ENCODE measurements around the gene HCRT. TPM values are rescaled to one million over a fixed set of nuclear protein-coding genes. Genes with fewer than 3 reads are reported as not detected.

The HCRT gene
- total RNA-seq, 5 donors from 2014 or later (not counting 1 experiment from before 2014, with no cell fraction given): not detected

DNA sequence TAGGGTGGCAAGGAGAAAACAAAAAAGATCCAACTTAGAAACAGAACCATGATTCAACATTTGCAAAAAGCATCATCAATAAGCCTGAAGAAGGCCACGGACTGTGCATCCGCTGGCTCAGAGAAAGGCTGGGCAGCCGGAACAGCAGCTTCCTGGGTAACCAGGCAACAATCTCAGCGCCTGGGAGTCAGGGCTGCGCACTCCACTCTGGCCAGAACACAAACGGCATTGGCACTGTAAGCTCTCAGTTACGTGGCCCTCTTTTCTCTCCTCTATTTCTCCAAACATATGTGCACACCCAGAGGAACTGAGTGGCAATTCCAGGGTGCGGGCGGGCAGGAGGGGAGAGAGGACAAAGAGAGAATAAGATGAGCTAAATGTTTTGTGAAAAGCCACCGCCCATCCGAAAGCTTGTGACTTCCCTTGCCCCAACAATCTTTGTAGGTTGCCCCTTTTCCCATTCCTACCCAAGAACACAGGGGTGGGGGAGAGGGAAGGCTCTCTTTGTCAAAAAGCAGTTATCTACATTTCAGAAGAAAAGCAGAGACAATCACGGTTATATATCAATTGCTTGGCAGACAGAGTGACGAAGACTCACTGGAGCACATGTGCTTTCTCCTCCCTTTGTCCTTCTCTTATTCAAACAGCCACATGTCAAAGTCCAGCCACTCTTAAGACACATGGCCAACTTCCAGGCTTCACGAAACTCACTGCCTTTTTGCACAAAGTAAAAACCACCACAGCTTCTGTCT lies 15.6 kb upstream of the HCRT start:
- no peaks in the 10 kb centered on the region for H3K27me3 Mint-ChIP-seq
- POLR2A ChIA-PET: interaction anchor here (0.6 to 1.2 kb wide), 3 partner anchors 12 to 43 kb away, joined by 3 read pairs; no protein-coding TSS in a partner anchor
- 94% methylated on average over 9 of the region's 14 CpGs for WGBS (ENCODE audit: insufficient coverage)

DNA sequence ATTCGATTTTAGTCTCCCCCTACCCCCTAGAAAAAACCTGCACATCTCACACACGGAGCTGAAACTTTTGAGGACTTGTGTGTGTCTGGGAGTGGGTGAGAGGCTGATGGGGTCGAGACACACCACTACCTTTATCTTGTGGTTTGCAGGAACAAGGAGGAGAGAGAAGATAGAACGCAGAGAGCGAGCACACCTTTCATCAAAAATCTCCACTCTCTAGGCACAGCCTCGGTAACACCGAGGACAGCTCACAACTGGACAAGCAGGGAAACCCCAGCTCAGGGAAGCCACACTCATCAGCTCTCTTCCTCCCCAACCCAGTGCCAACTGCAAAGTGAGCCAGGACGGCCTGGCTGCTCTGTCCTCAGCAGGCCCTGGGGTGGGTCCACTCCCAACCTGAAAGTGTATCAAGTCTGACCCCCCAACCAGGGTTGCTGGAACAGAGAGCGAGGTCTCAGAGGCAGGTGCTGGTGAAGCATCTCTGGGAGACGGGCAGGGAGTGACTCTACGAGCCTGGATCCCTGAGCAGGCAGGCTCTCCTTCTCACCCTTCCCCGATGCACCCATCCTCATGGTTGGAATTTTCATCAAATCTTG lies 14.3 kb upstream of the HCRT start:
- ChIA-PET CTCF (no interaction called here), POLR2A (interaction anchor here in 1 of 2 donors (0.5 kb wide), 1 partner anchor 12 kb away, joined by 5 read pairs; no protein-coding TSS in a partner anchor)
- Mint-ChIP-seq H3K27ac (peak overlapping the region; percentile 52 to 59), H3K36me3 (peaks cover 36% of the 10 kb centered on the region), H3K9me3 (no peaks in the 10 kb centered on the region), H3K4me3 (no peak overlapping the region), H3K27me3 (no peaks in the 10 kb centered on the region), H3K4me1 (peaks cover 8 to 13% (median 10%) of the 10 kb centered on the region in 3 donors)
- no peak for DNase-seq
- ATAC-seq (replicated peaks in 1 of 4): peak in 1 of 4 experiments; percentile 23
- Histone ChIP-seq H3K4me3 (ENCODE audit: control insufficient read depth in 1 of 2, extremely low read depth in 1 of 2, low read length in 1 of 2) (no peak overlapping the region), H3K27ac (ENCODE audit: low read length) (no peak overlapping the region), H3K36me3 (ENCODE audit: control insufficient read depth in 2 of 2, extremely low read depth in 1 of 2, insufficient read depth in 1 of 2, low read length in 1 of 2) (peaks cover 2 to 49% of the 10 kb centered on the region in 2 donors), H3K4me1 (ENCODE audit: control insufficient read depth in 1 of 2, extremely low read depth in 1 of 2, insufficient read depth in 2 of 2, low read length in 2 of 2) (peaks cover under 1 to 3% of the 10 kb centered on the region in 2 experiments), H3K9me3 (no peaks in the 10 kb centered on the region), H3K27me3 (replicated peaks in 1 of 2; ENCODE audit: control insufficient read depth in 2 of 2, extremely low read depth in 1 of 2, insufficient read depth in 2 of 2, low read length in 1 of 2) (no peaks in the 10 kb centered on the region)
- WGBS (ENCODE audit: insufficient coverage): 60% methylated on average over 2 of the region's 12 CpGs

More for the DNA sequence above, 15.6 kb upstream of the HCRT start:
- peak overlapping the region in 1 of 2 donors; percentile 22 for H3K27ac Mint-ChIP-seq
- H3K36me3 Mint-ChIP-seq: peaks cover 46% of the 10 kb centered on the region
- H3K9me3 ChIP-seq: no peaks in the 10 kb centered on the region
- H3K27me3 ChIP-seq (replicated peaks in 1 of 2; ENCODE audit: control insufficient read depth in 2 of 2, extremely low read depth in 1 of 2, insufficient read depth in 2 of 2, low read length in 1 of 2): no peaks in the 10 kb centered on the region
- ATAC-seq (replicated peaks in 1 of 4): no peak
- H3K4me1 ChIP-seq (ENCODE audit: control insufficient read depth in 1 of 2, extremely low read depth in 1 of 2, insufficient read depth in 2 of 2, low read length in 2 of 2): no peaks in the 10 kb centered on the region
- peaks cover 2 to 62% of the 10 kb centered on the region in 2 donors for H3K36me3 ChIP-seq (ENCODE audit: control insufficient read depth in 2 of 2, extremely low read depth in 1 of 2, insufficient read depth in 1 of 2, low read length in 1 of 2)
- peaks cover 2 to 11% (median 8%) of the 10 kb centered on the region in 3 donors for H3K4me1 Mint-ChIP-seq
- no peak overlapping the region for H3K4me3 Mint-ChIP-seq
- CTCF ChIA-PET: no interaction called here
- H3K4me3 ChIP-seq (ENCODE audit: control insufficient read depth in 1 of 2, extremely low read depth in 1 of 2, low read length in 1 of 2): no peak overlapping the region
- no peak overlapping the region for H3K27ac ChIP-seq (ENCODE audit: low read length)
- H3K9me3 Mint-ChIP-seq: no peaks in the 10 kb centered on the region
- DNase-seq: no peak

DNA sequence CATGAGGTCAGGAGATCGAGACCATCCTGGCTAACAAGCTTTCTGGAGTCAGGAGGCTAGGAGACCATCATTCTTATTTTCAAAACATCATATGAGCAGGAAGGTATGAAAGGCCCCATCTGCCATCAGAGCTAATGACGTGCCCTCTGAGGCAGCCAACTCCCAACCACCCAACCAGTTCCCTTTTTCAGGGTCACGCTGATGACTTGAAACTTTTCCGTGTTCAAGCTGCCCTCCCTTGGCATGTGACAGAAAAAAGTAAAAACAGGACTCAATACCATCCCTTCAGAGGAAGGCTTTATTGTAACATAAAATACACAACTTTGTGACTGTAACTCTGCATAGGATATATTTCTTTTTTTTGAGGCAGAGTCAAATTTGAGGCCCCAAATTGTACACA lies 13.6 kb upstream of the HCRT start:
- Mint-ChIP-seq H3K4me3 (no peak overlapping the region), H3K4me1 (peaks cover 13 to 19% (median 17%) of the 10 kb centered on the region in 3 donors), H3K36me3 (peaks cover 31% of the 10 kb centered on the region), H3K9me3 (no peaks in the 10 kb centered on the region), H3K27me3 (no peaks in the 10 kb centered on the region), H3K27ac (peak overlapping the region in 1 of 2 donors; percentile 40)
- Histone ChIP-seq H3K27me3 (replicated peaks in 1 of 2; ENCODE audit: control insufficient read depth in 2 of 2, extremely low read depth in 1 of 2, insufficient read depth in 2 of 2, low read length in 1 of 2) (no peaks in the 10 kb centered on the region), H3K4me1 (ENCODE audit: control insufficient read depth in 1 of 2, extremely low read depth in 1 of 2, insufficient read depth in 2 of 2, low read length in 2 of 2) (peaks cover 2 to 10% of the 10 kb centered on the region in 2 experiments), H3K9me3 (no peaks in the 10 kb centered on the region), H3K36me3 (ENCODE audit: control insufficient read depth in 2 of 2, extremely low read depth in 1 of 2, insufficient read depth in 1 of 2, low read length in 1 of 2) (peaks cover 0 to 42% of the 10 kb centered on the region in 2 donors), H3K4me3 (ENCODE audit: control insufficient read depth in 1 of 2, extremely low read depth in 1 of 2, low read length in 1 of 2) (no peak overlapping the region), H3K27ac (ENCODE audit: low read length) (no peak overlapping the region)
- DNase-seq (peak in 1 of 35 experiments; percentile 42), ATAC-seq (replicated peaks in 1 of 4) (no peak)
- 60% methylated on average over 1 of the region's 4 CpGs for WGBS (ENCODE audit: insufficient coverage)
- ChIA-PET POLR2A (interaction anchor here in 1 of 2 donors (0.5 to 0.6 kb wide), 2 partner anchors 88 to 266 kb away, joined by 5 to 6 read pairs; no protein-coding TSS in a partner anchor), CTCF (no interaction called here)

DNA sequence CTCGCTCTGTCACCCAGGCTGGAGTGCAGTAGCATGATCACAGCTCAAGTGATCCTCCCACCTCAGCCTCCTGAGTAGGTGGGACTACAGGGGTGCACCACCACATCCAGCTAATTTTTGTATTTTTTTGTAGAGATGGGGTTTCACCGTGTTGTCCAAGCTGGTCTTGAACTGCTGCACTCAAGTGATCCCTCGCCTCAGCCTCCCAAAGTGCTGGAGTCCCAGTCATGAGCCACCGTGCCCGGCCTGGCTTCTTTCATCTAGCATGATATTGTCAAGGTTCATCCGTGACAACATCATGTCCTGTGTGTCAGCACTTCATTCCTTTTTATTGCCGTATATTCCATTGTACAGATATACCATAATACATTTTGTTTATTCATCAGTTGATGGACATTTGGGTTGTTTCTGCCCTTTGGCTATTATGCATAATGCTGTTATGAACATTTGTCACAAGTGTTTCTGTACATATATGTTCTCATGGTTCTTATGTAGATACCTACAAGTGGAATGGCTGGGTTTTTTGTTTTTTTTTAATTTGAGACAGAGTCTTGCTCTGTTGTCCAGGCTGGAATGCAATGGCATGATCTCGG lies 12.4 kb upstream of the HCRT start:
- peaks cover 2 to 22% of the 10 kb centered on the region in 2 experiments for H3K4me1 ChIP-seq (ENCODE audit: control insufficient read depth in 1 of 2, extremely low read depth in 1 of 2, insufficient read depth in 2 of 2, low read length in 2 of 2)
- CTCF ChIA-PET: interaction anchor here in 1 of 2 donors (0.6 kb wide), 2 partner anchors 226 to 300 kb away, joined by 3 read pairs; no protein-coding TSS in a partner anchor

DNA sequence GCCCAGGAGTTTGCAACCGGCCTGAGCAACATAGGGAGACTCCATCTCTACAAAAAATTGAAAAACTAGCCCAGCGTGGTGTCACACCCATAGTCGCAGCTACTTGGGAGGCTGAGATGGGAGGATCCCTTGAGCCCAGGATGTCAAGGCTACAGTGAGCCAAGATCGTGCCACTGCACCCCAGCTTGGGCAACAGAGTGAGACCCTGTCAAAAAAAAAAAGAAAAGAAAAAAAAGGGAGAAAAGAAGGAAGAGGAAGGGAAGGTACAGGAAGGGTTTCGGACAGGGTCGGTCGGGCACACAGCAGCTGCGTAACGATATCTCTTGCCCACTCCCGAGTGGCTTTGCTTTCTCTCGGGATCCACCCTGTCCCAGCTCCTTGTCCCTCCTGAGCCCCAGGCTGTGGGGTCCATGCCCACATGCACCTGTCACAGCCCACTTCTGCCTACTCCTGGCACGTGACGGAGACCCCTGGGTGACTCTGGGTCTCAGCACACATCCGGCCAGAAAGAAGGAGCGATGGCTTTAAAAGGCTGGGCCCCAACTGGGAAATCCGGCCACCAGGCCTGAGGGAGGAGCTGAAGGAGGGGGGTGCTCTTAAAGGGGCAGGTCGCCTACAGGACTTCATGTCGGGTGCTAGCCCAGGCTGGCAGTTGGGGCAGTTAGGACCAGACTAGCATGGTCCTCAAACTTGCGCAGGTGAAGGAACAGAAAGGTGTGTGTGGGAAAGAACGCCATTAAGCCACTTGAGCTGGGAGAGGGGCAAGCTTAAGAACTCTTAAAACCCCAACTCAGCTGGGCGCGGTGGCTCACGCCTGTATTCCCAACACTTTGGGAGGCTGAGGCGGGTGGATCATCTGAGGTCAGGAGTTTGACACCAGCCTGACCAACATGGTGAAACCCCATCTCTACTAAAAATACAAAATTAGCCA lies 9.0 kb upstream of the HCRT start, which contains the start of gene GHDC:
TSS of gene GHDC (minus strand) at position 526 of the 931 bp plus-strand sequence. CDS start 913 bp downstream, outside the sequence.
- WGBS (ENCODE audit: insufficient coverage): 2% methylated on average over 16 of the region's 24 CpGs
- Mint-ChIP-seq H3K36me3 (peaks cover 3% of the 10 kb centered on the region), H3K4me3 (peak within 1 kb of the TSS; percentile 94 to 95 (median 94))

More for the DNA sequence above, 12.4 kb upstream of the HCRT start:
- Mint-ChIP-seq H3K27ac (peak overlapping the region in 1 of 2 donors; percentile 55), H3K27me3 (no peaks in the 10 kb centered on the region), H3K36me3 (peaks cover 22% of the 10 kb centered on the region), H3K9me3 (no peaks in the 10 kb centered on the region), H3K4me3 (no peak overlapping the region), H3K4me1 (peaks cover 20 to 29% (median 27%) of the 10 kb centered on the region in 3 donors)
- WGBS (ENCODE audit: insufficient coverage): 95% methylated on average over 4 of the region's 8 CpGs
- ATAC-seq (replicated peaks in 1 of 4) (no peak), DNase-seq (no peak)
- H3K4me3 ChIP-seq (ENCODE audit: control insufficient read depth in 1 of 2, extremely low read depth in 1 of 2, low read length in 1 of 2): no peak overlapping the region
- H3K27me3 ChIP-seq (replicated peaks in 1 of 2; ENCODE audit: control insufficient read depth in 2 of 2, extremely low read depth in 1 of 2, insufficient read depth in 2 of 2, low read length in 1 of 2): no peaks in the 10 kb centered on the region
- POLR2A ChIA-PET: interaction anchor here in 1 of 2 donors (0.6 kb wide), 1 partner anchor 50 kb away, joined by 10 read pairs; no protein-coding TSS in a partner anchor
- H3K27ac ChIP-seq (ENCODE audit: low read length): no peak overlapping the region
- H3K36me3 ChIP-seq (ENCODE audit: control insufficient read depth in 2 of 2, extremely low read depth in 1 of 2, insufficient read depth in 1 of 2, low read length in 1 of 2): peaks cover 0 to 32% of the 10 kb centered on the region in 2 donors
- no peaks in the 10 kb centered on the region for H3K9me3 ChIP-seq

More for the DNA sequence above, 9.0 kb upstream of the HCRT start, which contains the start of gene GHDC:
- peak within 1 kb of the TSS; percentile 94 to 97 for H3K4me3 ChIP-seq (ENCODE audit: control insufficient read depth in 1 of 2, extremely low read depth in 1 of 2, low read length in 1 of 2)
- Mint-ChIP-seq H3K9me3 (no peaks in the 10 kb centered on the region), H3K27me3 (no peaks in the 10 kb centered on the region), H3K4me1 (peaks cover 26 to 31% (median 31%) of the 10 kb centered on the region in 3 donors), H3K27ac (peak within 1 kb of the TSS; percentile 91 to 92)
- ChIA-PET POLR2A (interaction anchor here (0.6 to 0.7 kb wide), 4 partner anchors 42 to 241 kb away, joined by 3 to 4 read pairs (median 4); no protein-coding TSS in a partner anchor), CTCF (interaction anchor here in 1 of 2 donors (0.7 to 1.6 kb wide), 6 partner anchors 11 to 502 kb away, joined by 3 to 5 read pairs (median 3); partner anchors contain the start of gene KCNH4)
- DNase-seq (peak; percentile 57 to 82 (median 69)), ATAC-seq (replicated peaks in 1 of 4) (peak; percentile 90 to 98 (median 94))
- no peaks in the 10 kb centered on the region for H3K27me3 ChIP-seq (replicated peaks in 1 of 2; ENCODE audit: control insufficient read depth in 2 of 2, extremely low read depth in 1 of 2, insufficient read depth in 2 of 2, low read length in 1 of 2)
- peaks cover 2 to 29% of the 10 kb centered on the region in 2 experiments for H3K4me1 ChIP-seq (ENCODE audit: control insufficient read depth in 1 of 2, extremely low read depth in 1 of 2, insufficient read depth in 2 of 2, low read length in 2 of 2)
- peaks cover 0 to under 1% of the 10 kb centered on the region in 2 donors for H3K36me3 ChIP-seq (ENCODE audit: control insufficient read depth in 2 of 2, extremely low read depth in 1 of 2, insufficient read depth in 1 of 2, low read length in 1 of 2)
- peak within 1 kb of the TSS; percentile 69 for H3K27ac ChIP-seq (ENCODE audit: low read length)
- no peaks in the 10 kb centered on the region for H3K9me3 ChIP-seq

Measured in T-cell (primary cell).